Measurements from ENCODE around the gene SYTL3. TPM values are rescaled to one million over a fixed set of nuclear protein-coding genes. Genes with fewer than 3 reads are reported as not detected.

The SYTL3 gene
- total and polyA plus RNA-seq, 7 donors = 1.7 to 17.3 (median 4.1) TPM

DNA sequence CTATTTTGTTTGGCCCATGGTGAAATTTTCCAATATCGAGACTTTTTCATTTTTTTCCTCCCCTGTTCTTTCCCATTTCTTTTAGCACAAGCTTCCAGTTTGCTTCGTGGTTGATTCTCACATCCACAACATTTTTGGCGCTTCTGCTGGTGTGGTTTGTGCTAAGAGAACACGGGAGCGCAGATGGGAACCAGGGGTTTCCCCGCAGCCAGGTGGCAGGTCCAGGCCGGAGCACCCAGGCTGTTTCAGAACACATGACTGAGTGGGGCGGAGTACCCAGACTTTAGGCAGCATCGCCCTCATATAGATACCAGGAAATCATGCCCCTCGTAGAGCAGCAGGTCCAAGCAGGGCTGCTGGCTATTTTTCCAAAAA, 58.0 kb downstream of the SYTL3 start:
- TF ChIP-seq, protein P1, sequence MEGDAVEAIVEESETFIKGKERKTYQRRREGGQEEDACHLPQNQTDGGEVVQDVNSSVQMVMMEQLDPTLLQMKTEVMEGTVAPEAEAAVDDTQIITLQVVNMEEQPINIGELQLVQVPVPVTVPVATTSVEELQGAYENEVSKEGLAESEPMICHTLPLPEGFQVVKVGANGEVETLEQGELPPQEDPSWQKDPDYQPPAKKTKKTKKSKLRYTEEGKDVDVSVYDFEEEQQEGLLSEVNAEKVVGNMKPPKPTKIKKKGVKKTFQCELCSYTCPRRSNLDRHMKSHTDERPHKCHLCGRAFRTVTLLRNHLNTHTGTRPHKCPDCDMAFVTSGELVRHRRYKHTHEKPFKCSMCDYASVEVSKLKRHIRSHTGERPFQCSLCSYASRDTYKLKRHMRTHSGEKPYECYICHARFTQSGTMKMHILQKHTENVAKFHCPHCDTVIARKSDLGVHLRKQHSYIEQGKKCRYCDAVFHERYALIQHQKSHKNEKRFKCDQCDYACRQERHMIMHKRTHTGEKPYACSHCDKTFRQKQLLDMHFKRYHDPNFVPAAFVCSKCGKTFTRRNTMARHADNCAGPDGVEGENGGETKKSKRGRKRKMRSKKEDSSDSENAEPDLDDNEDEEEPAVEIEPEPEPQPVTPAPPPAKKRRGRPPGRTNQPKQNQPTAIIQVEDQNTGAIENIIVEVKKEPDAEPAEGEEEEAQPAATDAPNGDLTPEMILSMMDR (IDR thresholded peaks at IDR 0.05) = no peak
- Histone ChIP-seq H3K27ac (no peak overlapping the region), H3K27me3 (ENCODE audit: insufficient read depth in 3 of 3, low read length in 2 of 3) (no peaks in the 10 kb centered on the region), H3K36me3 (ENCODE audit: insufficient read depth in 1 of 2, low read depth in 1 of 2) (no peaks in the 10 kb centered on the region), H3K4me1 (peaks cover 26% of the 10 kb centered on the region), H3K9me3 (no peaks in the 10 kb centered on the region), H3K4me3 (no peak overlapping the region)
- 73 to 87% (median 84%) methylated on average over 10 of the region's 10 CpGs for WGBS, 3 donors
- no peak for DNase-seq
- intact Hi-C loops (cut with DNase I) = loop anchor here in 1 of 2 donors (2.0 to 10.0 kb wide), 2 partner anchors 265 to 427 kb away; no protein-coding TSS in a partner anchor
- no peak for ATAC-seq

DNA sequence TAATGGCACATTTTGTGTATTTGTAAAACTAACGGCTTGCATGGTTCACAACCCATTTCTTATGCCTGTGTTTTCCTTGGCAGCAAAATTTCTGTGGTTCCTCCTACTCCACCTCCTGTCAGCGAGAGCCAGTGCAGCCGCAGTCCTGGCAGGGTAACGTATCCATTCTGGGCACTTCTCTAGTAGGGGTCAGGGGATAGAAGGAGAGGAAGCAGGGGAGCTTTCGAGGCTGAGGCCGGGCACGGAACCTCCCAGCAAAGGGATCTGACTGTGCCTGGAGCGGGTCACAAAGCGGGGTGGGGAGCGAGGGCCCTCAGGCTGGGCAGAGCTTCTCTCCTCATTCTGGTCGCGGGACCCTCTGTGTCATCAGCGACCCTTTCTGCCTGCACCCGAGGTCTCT, 58.4 kb downstream of the SYTL3 start:
- ATAC-seq (no peak), DNase-seq (no peak)
- TF ChIP-seq, protein P1 (IDR thresholded peaks at IDR 0.05) = no peak
- intact Hi-C loops (cut with DNase I) = loop anchor here in 1 of 2 donors (2.0 to 10.0 kb wide), 2 partner anchors 265 to 427 kb away; no protein-coding TSS in a partner anchor
- Histone ChIP-seq H3K9me3 (no peaks in the 10 kb centered on the region), H3K4me3 (no peak overlapping the region), H3K27me3 (ENCODE audit: insufficient read depth in 3 of 3, low read length in 2 of 3) (no peaks in the 10 kb centered on the region), H3K4me1 (peaks cover 23% of the 10 kb centered on the region), H3K27ac (no peak overlapping the region), H3K36me3 (ENCODE audit: insufficient read depth in 1 of 2, low read depth in 1 of 2) (peaks cover 0 to 3% of the 10 kb centered on the region in 2 donors)
- WGBS, 3 donors = 76 to 84% (median 81%) methylated on average over 14 of the region's 14 CpGs

DNA sequence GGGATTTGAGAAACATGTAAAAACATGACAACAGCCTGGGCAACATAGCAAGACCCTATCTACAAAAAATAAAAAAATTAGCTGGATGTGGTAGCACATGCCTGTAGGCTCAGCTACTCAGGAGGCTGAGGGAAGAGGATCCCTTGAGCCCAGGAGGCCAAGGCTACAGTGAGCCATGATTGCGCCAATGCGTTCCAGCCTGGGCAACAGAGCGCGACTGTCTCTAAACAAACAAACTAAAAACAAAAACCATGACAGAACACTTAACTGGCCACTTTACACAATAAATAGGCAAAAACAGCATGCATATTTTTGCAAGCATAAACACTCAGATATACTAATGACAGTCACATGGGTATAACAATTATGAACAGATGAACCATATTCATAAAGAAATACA, 60.0 kb downstream of the SYTL3 start:
- Histone ChIP-seq H3K4me1 (peaks cover 11% of the 10 kb centered on the region), H3K27ac (no peak overlapping the region), H3K9me3 (no peaks in the 10 kb centered on the region), H3K36me3 (ENCODE audit: insufficient read depth in 1 of 2, low read depth in 1 of 2) (peaks cover 0 to 19% of the 10 kb centered on the region in 2 donors), H3K27me3 (ENCODE audit: insufficient read depth in 3 of 3, low read length in 2 of 3) (no peaks in the 10 kb centered on the region), H3K4me3 (no peak overlapping the region)
- TF ChIP-seq, protein P1 (IDR thresholded peaks at IDR 0.05) = no peak
- WGBS, 3 donors = 94 to 99% (median 97%) methylated on average over 4 of the region's 4 CpGs
- intact Hi-C loops (cut with DNase I) = loop anchor here in 1 of 2 donors (2.0 to 10.0 kb wide), 2 partner anchors 263 to 425 kb away; no protein-coding TSS in a partner anchor
- no peak for ATAC-seq
- no peak for DNase-seq

DNA sequence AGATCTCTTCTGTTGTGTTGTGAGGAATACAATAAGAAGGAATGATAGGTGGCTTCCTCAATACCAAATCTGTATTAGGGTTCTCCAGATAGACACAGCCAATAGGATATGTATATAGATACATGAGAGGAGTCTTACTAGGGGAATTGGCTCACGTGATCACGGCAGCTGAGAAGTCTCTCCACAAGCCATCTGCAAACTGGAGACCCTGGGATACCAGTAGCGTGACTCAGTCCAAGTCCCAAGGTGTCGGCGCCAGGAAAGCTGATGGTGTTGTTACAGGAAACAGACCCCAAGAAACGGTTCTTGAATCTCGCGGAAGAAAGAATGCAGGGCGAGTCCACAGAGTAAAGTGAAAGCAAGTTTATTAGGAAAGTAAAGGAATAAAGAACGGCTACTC, 61.4 kb downstream of the SYTL3 start:
- Histone ChIP-seq H3K27me3 (ENCODE audit: insufficient read depth in 3 of 3, low read length in 2 of 3) (no peaks in the 10 kb centered on the region), H3K4me3 (no peak overlapping the region), H3K27ac (no peak overlapping the region), H3K4me1 (peaks cover 10% of the 10 kb centered on the region), H3K9me3 (no peaks in the 10 kb centered on the region), H3K36me3 (ENCODE audit: insufficient read depth in 1 of 2, low read depth in 1 of 2) (peaks cover 0 to 22% of the 10 kb centered on the region in 2 donors)
- WGBS, 3 donors = 78 to 86% (median 83%) methylated on average over 10 of the region's 10 CpGs
- intact Hi-C loops (cut with DNase I) = no loop called here
- no peak for DNase-seq
- TF ChIP-seq, protein P1 (IDR thresholded peaks at IDR 0.05) = no peak
- ATAC-seq = no peak

DNA sequence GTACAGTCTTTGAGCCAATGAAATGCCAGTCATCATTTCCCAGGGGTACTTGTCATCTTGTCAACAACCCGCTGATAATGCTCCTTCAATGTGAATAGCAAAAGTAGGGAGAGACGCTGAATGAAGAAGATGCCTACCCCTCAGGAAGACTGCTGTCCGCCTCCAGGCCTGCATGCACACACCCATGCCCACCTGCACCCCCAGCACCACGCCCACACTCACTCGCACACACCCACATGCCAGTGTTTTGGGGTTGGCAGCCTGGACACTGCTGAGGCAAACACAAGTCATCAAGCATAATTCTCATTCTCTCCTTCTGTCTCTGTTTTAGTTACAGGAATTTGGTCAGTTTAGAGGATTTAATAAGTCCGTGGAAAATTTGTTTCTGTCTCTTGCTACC, 63.6 kb downstream of the SYTL3 start:
- intact Hi-C loops (cut with DNase I) = no loop called here

More for the DNA sequence above, 63.6 kb downstream of the SYTL3 start:
- H3K36me3 ChIP-seq (ENCODE audit: insufficient read depth in 1 of 2, low read depth in 1 of 2) = peaks cover 0 to 31% of the 10 kb centered on the region in 2 donors
- H3K4me1 ChIP-seq = no peaks in the 10 kb centered on the region
- DNase-seq (no peak), ATAC-seq (no peak)
- H3K27ac ChIP-seq = no peak overlapping the region
- no peak overlapping the region for H3K4me3 ChIP-seq
- WGBS, 3 donors = 90 to 95% (median 91%) methylated on average over 6 of the region's 6 CpGs
- H3K27me3 ChIP-seq (ENCODE audit: insufficient read depth in 3 of 3, low read length in 2 of 3) = no peaks in the 10 kb centered on the region
- H3K9me3 ChIP-seq = no peaks in the 10 kb centered on the region
- TF ChIP-seq, protein P1 (IDR thresholded peaks at IDR 0.05) = no peak

Data from psoas muscle (tissue), 8 donors.